Activated naive CD4-positive, alpha-beta T cell treated with anti-CD3 and anti-CD28 coated beads for 36 hours (primary cell): ENCODE results near the gene BEND5. TPM values are rescaled to one million over a fixed set of nuclear protein-coding genes. Genes with fewer than 3 reads are reported as not detected.

Experiments
- CTCF ChIA-PET: fragments of 350-600 bp; sonication (Branson Sonifier 250); formaldehyde crosslinking; loops from one replicate; lab custom pipeline; 2021; ENCODE audit warnings: antibody characterized with exemption; lab: Charles Lee
- DNase-seq: peaks from one replicate; pipeline ENCODE4 v3.0.0-alpha.2; 2020
- H3K27ac Mint-ChIP-seq: one replicate; pipeline ENCODE4 v1.8.0; 2021; ENCODE audit warnings: mild to moderate bottlenecking, mixed read lengths
- H3K27me3 Mint-ChIP-seq: one replicate; pipeline ENCODE4 v1.8.0; 2021; ENCODE audit warnings: low read depth, mixed read lengths
- H3K36me3 Mint-ChIP-seq: one replicate; pipeline ENCODE4 v1.8.0; 2021; ENCODE audit warnings: low read depth, mixed read lengths
- H3K4me1 Mint-ChIP-seq: one replicate; pipeline ENCODE4 v1.8.0; 2021; ENCODE audit warnings: low read depth, mixed read lengths
- H3K4me3 Mint-ChIP-seq: one replicate; pipeline ENCODE4 v1.8.0; 2021; ENCODE audit warnings: mild to moderate bottlenecking, moderate library complexity, mixed read lengths
- H3K9me3 Mint-ChIP-seq: one replicate; pipeline ENCODE4 v1.8.0; 2021; ENCODE audit warnings: mixed read lengths
- intact Hi-C: fragments of 100-400 bp; cut with micrococcal nuclease; formaldehyde crosslinking; loops from one replicate; pipeline ENCODE4 v1.15.1; 2023
- total RNA-seq, 2 experiments: library from RNA; stranded (reverse); gene quantifications; one replicate each; pipeline ENCODE4 v1.2.3, GENCODE V29; 2021

The BEND5 gene
- total RNA-seq, 2 experiments from 2014 or later: 1.0 to 1.8 TPM

DNA sequence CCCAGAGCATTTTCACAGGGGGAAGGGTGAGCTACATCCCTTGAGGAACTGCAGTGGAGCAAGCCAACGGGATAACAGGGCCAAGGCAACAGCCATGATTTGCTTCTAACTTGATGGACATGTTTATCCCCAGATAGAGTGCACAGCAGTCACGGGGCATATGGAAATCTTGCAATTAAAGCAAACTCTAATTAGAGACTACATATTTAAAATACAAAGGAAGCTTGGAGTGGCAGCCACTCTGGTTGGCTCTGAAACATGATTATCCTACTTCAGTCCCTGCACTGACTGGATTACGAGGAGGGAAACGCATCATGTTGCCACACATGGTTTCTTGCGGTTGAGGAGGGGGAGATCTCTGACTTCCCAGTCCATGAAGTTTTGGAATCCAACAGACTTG lies 60.8 kb downstream of the BEND5 start:
- no peak for DNase-seq
- intact Hi-C loops: no loop called here
- H3K36me3 Mint-ChIP-seq: no peaks in the 10 kb centered on the region
- no peak overlapping the region for H3K4me3 Mint-ChIP-seq
- no peaks in the 10 kb centered on the region for H3K4me1 Mint-ChIP-seq
- no peaks in the 10 kb centered on the region for H3K9me3 Mint-ChIP-seq
- CTCF ChIA-PET: no interaction called here
- peaks cover 2% of the 10 kb centered on the region for H3K27me3 Mint-ChIP-seq
- no peak overlapping the region for H3K27ac Mint-ChIP-seq

DNA sequence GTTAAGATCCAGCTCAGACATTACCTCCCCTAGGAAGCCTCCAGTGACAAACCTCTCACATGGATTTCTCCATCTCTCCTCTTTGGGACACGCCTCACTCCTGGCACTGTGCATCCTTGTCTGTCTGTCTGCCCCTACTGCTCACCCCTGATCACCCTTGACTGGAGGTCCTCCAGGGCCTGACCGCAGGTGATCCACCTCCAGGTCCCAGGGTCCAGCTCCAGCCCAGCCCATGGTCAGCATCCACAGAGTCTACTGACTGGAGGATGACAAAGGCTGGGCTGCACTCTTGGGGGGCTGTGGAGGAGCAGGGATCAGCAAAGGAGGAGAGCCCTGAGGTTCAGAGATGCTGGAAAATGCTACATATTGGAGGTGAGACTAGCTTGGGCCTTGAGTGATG lies 65.8 kb downstream of the BEND5 start:
- Mint-ChIP-seq H3K4me3 (no peak overlapping the region), H3K9me3 (no peaks in the 10 kb centered on the region), H3K27me3 (peaks cover 2% of the 10 kb centered on the region), H3K36me3 (no peaks in the 10 kb centered on the region), H3K4me1 (no peaks in the 10 kb centered on the region), H3K27ac (no peak overlapping the region)
- CTCF ChIA-PET: interaction anchor here (1.2 kb wide), 1 partner anchor 13 kb away, joined by 4 read pairs; no protein-coding TSS in a partner anchor
- intact Hi-C loops: no loop called here
- DNase-seq: no peak

DNA sequence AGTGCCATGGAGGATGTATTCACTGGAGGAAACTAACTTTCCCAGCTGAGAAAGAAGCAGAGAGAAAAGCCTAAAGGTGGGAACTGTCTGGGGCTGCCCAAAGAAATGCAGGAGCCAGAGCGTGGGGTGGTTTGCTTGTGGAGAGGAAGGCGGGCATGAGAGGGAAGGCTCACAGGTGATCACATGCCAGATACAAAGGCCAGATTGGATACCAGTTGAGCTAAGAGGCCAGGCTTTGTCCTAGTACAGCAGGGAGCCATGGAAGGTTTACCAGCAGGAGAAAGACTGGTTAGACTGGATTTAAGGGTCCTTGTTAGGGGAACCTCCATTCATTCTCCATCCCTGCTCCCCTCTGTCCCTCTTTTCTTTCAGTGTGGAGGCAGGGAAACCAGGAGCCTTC lies 66.4 kb downstream of the BEND5 start:
- Mint-ChIP-seq H3K9me3 (no peaks in the 10 kb centered on the region), H3K36me3 (no peaks in the 10 kb centered on the region), H3K4me3 (no peak overlapping the region), H3K27ac (no peak overlapping the region), H3K27me3 (peaks cover 2% of the 10 kb centered on the region), H3K4me1 (no peaks in the 10 kb centered on the region)
- DNase-seq: no peak
- CTCF ChIA-PET: interaction anchor here (1.2 kb wide), 1 partner anchor 12 kb away, joined by 4 read pairs; no protein-coding TSS in a partner anchor
- intact Hi-C loops: no loop called here

DNA sequence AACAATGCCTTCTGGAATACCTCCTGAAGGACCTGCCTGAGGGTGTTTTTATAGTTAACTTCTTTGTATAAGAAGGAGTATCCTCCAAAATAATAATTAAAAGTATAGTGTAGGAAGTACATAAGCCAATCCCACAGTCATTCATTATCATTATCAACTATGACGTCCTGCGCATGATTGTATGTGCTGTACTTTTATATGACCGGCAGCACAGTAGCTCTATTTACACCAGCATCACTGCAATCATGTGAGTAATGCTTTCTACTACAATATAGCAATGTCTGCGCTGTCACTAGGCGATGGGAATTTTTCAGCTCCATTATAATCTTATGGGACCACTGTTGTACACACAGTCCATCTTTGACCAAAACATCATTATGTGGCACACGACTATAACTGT lies 72.0 kb downstream of the BEND5 start:
- intact Hi-C loops: loop anchor here (5.0 kb wide), 1 partner anchor 113 kb away; no protein-coding TSS in a partner anchor
- peaks cover 4% of the 10 kb centered on the region for H3K27me3 Mint-ChIP-seq
- no peak for DNase-seq
- no peaks in the 10 kb centered on the region for H3K36me3 Mint-ChIP-seq
- CTCF ChIA-PET: interaction anchor here (1.3 kb wide), 1 partner anchor 12 kb away, joined by 3 read pairs; no protein-coding TSS in a partner anchor
- no peaks in the 10 kb centered on the region for H3K4me1 Mint-ChIP-seq
- no peaks in the 10 kb centered on the region for H3K9me3 Mint-ChIP-seq
- no peak overlapping the region for H3K4me3 Mint-ChIP-seq
- no peak overlapping the region for H3K27ac Mint-ChIP-seq

DNA sequence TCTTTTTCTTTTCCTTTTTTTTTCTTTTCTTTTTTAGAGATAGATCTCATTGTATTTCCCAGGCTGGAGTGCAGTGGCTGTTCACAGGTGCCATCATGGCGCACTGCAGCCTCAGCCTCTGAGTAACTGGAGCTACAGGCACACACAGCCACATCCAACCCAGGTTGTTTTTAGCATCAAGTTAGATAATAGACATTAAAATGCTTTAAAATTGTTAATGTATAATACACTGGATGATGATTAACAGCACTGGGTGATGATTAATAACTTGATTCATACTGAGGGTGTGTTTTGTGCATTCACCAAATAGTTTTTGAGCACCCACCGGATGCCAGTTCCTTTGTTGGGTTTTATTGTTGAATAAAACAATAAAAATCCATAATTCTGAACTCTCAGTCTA lies 75.2 kb downstream of the BEND5 start:
- no peak for DNase-seq
- Mint-ChIP-seq H3K27me3 (peaks cover 14% of the 10 kb centered on the region), H3K27ac (no peak overlapping the region), H3K36me3 (no peaks in the 10 kb centered on the region), H3K4me3 (no peak overlapping the region), H3K4me1 (no peaks in the 10 kb centered on the region), H3K9me3 (no peaks in the 10 kb centered on the region)
- intact Hi-C loops: no loop called here
- CTCF ChIA-PET: no interaction called here

DNA sequence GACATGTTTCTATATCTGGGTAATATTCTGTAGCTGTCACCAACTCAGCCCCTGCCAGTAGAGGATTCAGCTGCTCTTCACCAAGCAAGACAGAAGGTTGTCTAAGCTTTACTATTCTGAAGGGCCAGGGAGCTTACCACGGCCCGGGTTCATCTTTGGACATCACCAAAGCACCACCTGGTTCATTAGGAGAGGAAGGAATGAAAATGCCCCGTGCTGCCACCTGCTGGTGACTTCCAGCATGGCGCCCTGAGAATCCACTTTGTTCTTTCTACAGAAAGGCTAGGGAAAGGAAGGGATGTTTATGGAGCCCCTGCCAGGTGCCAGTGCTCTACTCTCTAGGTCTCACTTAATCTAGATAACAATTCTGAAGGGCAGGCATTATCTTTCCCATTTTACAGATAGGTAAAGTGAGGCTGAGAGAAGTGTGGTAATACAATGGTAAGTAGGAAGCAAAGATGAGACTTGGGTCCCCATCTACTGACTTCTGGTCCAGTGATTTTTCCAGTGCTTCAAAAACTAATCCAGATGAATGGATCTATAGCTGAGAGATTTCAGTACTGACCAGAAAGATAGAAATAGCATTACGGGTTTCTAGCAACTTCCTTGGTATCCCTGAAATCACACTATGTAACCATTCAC lies 79.5 kb downstream of the BEND5 start:
- no peak overlapping the region for H3K4me3 Mint-ChIP-seq

DNA sequence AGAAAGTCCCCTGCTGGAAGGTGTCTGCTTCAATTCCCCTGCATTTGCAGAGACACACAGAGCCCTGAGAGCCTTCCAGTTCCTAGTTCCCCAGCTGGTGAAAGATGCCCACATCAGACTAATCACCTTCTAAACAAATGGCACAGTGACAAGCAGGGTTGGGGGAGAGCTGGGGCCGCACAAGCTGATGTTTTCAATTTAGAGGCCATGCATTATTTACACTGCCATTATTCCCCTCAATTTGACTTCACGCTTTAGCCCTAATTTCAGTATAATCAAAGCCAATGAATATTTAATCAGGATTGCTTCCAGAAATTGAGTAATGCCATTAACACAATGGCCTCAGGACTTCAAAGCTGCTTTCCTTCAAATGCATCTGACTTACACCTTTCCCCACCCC lies 81.5 kb downstream of the BEND5 start:
- H3K9me3 Mint-ChIP-seq: no peaks in the 10 kb centered on the region
- H3K4me1 Mint-ChIP-seq: no peaks in the 10 kb centered on the region
- no peaks in the 10 kb centered on the region for H3K36me3 Mint-ChIP-seq
- DNase-seq: no peak
- H3K4me3 Mint-ChIP-seq: no peak overlapping the region
- CTCF ChIA-PET: interaction anchor here (1.7 to 2.9 kb wide), 2 partner anchors 18 to 29 kb away, joined by 5 to 13 read pairs; no protein-coding TSS in a partner anchor
- H3K27me3 Mint-ChIP-seq: peaks cover 10% of the 10 kb centered on the region
- H3K27ac Mint-ChIP-seq: no peak overlapping the region
- intact Hi-C loops: no loop called here

More for the DNA sequence above, 79.5 kb downstream of the BEND5 start:
- CTCF ChIA-PET: interaction anchor here (0.6 to 2.9 kb wide), 12 partner anchors 9 to 967 kb away, joined by 3 to 13 read pairs (median 3); no protein-coding TSS in a partner anchor
- no peak overlapping the region for H3K27ac Mint-ChIP-seq
- peak; percentile 75 for DNase-seq
- H3K27me3 Mint-ChIP-seq: peaks cover 14% of the 10 kb centered on the region
- no peaks in the 10 kb centered on the region for H3K36me3 Mint-ChIP-seq
- intact Hi-C loops: loop anchor here (1.0 kb wide), 2 partner anchors 125 to 145 kb away; no protein-coding TSS in a partner anchor
- H3K9me3 Mint-ChIP-seq: no peaks in the 10 kb centered on the region
- no peaks in the 10 kb centered on the region for H3K4me1 Mint-ChIP-seq

DNA sequence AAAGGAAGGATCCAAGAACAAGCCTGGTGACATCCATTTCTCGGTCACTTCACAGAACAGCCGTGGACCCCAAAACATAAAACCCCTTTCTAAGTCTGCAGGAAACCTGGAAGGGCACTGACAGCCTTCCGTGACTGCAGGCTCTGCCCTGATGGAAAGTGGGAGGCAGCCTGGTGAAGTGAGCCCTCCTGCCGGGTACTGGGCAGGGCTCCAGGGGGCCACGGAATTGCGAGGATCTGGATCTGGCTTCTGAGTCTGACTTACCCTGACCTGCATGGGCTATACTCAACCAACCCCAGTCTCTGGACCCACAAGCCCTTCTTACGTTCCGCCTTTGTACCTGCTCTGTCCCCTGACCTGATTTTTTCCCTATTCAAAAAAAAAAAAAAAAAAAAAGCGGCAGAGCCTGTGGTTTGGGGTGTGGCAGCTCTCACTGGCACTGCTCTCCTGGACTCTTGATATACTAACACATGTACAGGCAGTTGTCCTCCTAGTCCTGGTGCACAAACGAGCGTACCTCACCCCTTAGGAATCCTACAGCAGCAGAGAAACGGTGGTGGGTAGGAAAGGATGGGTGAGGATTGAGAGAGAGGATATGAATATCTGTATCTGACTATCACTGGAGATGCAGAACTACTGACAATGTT lies 82.9 kb downstream of the BEND5 start:
- Mint-ChIP-seq H3K4me3 (no peak overlapping the region), H3K36me3 (no peaks in the 10 kb centered on the region), H3K27me3 (peaks cover 8% of the 10 kb centered on the region), H3K9me3 (no peaks in the 10 kb centered on the region), H3K27ac (no peak overlapping the region), H3K4me1 (no peaks in the 10 kb centered on the region)
- CTCF ChIA-PET: interaction anchor here (2.9 kb wide), 1 partner anchor 16 kb away, joined by 8 read pairs; no protein-coding TSS in a partner anchor
- intact Hi-C loops: no loop called here
- DNase-seq: no peak

DNA sequence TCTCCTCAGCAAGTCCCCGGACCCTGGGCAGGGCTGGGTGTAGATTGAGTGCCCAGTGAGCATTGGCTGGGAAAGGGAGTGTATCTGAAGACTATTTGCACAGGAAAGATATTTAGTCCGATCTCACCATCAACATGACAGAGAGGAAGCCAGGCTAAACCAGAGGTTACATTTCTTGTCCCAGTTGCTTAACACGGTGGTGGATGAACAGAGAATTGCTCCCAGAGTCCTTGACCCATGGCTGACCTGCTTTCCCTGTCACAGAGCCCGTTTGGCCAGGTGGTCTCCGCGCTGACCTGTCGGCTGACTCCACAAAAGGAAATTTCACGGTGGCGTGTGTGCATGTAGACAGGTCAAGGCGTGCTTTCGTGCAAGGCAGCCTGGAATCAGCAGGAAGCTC lies 83.5 kb downstream of the BEND5 start:
- Mint-ChIP-seq H3K4me1 (no peaks in the 10 kb centered on the region), H3K36me3 (no peaks in the 10 kb centered on the region), H3K9me3 (no peaks in the 10 kb centered on the region), H3K27me3 (peaks cover 3% of the 10 kb centered on the region), H3K4me3 (no peak overlapping the region), H3K27ac (no peak overlapping the region)
- no peak for DNase-seq
- intact Hi-C loops: no loop called here
- CTCF ChIA-PET: interaction anchor here (2.9 kb wide), 1 partner anchor 16 kb away, joined by 8 read pairs; no protein-coding TSS in a partner anchor

DNA sequence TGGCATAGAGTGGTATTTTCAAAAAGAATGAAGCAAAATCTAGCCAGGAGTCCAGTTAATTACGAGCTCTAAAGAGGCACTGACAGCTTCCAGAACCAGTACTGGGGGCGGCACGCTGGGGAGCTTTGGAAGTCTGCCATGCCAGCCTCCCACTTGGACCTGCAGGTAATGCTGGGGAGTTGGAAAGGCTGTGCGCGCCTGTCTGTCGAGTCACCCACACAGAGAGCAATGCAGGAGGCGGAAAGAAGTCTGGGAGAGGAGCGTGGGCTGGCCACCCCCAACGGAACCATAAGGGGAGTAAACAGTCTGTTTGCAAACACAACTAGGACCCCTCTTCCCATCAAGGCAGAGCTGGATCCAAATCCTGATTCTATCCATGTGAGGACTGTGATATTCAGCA lies 84.5 kb downstream of the BEND5 start:
- Mint-ChIP-seq H3K9me3 (no peaks in the 10 kb centered on the region), H3K4me1 (no peaks in the 10 kb centered on the region), H3K27me3 (no peaks in the 10 kb centered on the region), H3K27ac (no peak overlapping the region), H3K4me3 (no peak overlapping the region), H3K36me3 (no peaks in the 10 kb centered on the region)
- CTCF ChIA-PET: interaction anchor here (0.9 to 2.9 kb wide), 2 partner anchors 12 to 15 kb away, joined by 3 to 8 read pairs; no protein-coding TSS in a partner anchor
- intact Hi-C loops: no loop called here
- DNase-seq: no peak

DNA sequence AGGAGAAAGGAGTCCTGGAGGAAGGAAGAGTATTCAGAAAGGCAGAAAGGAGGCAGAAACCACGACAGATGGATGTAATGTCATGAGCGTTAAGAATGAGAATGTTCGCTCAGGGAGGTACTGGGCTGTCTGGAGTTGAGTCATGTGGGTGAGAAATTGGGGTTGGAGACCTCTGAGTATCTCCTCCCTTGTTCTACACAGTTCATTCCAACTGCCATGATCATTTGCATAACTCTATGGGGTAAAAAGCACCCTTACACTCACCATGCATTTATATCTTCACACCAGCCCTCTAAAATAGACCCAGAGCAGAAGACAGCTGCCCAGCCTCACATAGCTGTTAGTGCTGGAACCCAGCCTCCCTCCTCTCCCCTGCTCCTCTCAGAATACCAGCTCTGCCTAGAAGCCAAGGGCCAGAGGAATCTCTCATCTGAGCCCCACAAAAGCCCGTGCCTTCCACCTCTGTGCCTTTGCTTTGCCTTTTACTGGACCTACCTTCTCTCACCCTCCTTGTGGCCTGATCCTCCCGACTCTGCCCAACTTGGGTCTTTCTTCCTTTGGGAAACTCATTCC lies 85.2 kb downstream of the BEND5 start:
- no peak overlapping the region for H3K27ac Mint-ChIP-seq
- no peaks in the 10 kb centered on the region for H3K4me1 Mint-ChIP-seq
- H3K9me3 Mint-ChIP-seq: no peaks in the 10 kb centered on the region
- H3K4me3 Mint-ChIP-seq: no peak overlapping the region
- CTCF ChIA-PET: interaction anchor here (2.9 kb wide), 1 partner anchor 14 kb away, joined by 8 read pairs; no protein-coding TSS in a partner anchor
- H3K27me3 Mint-ChIP-seq: no peaks in the 10 kb centered on the region
- H3K36me3 Mint-ChIP-seq: no peaks in the 10 kb centered on the region
- no peak for DNase-seq
- intact Hi-C loops: no loop called here

DNA sequence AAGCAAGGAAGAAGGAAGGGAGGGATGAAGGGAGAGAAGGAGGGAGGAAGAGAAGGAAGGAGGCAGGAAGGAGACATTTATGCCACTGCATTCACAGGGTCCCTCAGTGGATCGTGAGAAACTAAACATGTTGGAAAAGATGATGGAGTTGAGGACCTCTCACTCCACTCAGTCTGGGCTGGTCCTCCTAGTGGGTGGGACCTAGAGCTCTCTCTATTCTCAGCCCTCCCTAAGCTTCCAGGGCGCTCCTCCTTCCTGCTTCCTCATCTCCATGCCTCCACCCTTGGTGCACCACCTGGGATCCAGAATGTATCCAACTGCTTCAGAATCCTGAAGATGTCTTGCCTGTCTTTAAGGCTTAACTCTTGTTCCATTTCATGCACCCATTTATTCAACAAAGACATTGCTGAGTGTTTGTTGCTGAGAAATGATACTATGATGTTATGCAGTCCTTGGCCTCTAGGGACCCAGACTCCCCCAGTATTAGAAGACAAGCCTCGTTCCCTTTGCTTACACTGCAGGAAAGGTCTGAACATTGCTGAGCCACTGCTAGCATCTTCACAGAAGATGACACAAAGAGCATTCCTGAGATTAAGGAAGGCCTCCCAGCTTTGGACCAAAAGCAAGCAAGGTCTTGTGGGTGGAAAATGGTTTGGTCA lies 88.5 kb downstream of the BEND5 start:
- CTCF ChIA-PET: interaction anchor here (1.0 to 1.9 kb wide), 3 partner anchors 9 to 11 kb away, joined by 3 to 7 read pairs (median 7); no protein-coding TSS in a partner anchor
- DNase-seq: no peak
- Mint-ChIP-seq H3K36me3 (no peaks in the 10 kb centered on the region), H3K27me3 (peaks cover 2% of the 10 kb centered on the region), H3K4me1 (no peaks in the 10 kb centered on the region), H3K4me3 (no peak overlapping the region), H3K27ac (no peak overlapping the region), H3K9me3 (no peaks in the 10 kb centered on the region)
- intact Hi-C loops: no loop called here
